Measurements from ENCODE around the gene AMDHD1. TPM values are rescaled to one million over a fixed set of nuclear protein-coding genes. Genes with fewer than 3 reads are reported as not detected.

Gene AMDHD1
- total and polyA plus RNA-seq, 2 of the 4 experiments (the other 2 are of a cell fraction): under 0.01 TPM; not detected in 1

- Histone ChIP-seq H3K79me1 (ENCODE audit: low read depth in 1 of 2, low read length in 2 of 2) (no peaks in the 10 kb centered on the region), H4K91ac (ENCODE audit: insufficient read depth, low read depth, low read length) (no peak overlapping the region), H3K4me3 (ENCODE audit: insufficient read depth, low read depth, low read length) (no peak overlapping the region), H3K4ac (ENCODE audit: low read depth, low read length) (no peak overlapping the region), H2AK9ac (replicated peaks; ENCODE audit: low read depth, low read length, poor library complexity) (no peak overlapping the region), H2BK120ac (ENCODE audit: low read depth, low read length) (no peak overlapping the region), H4K8ac (ENCODE audit: low read depth in 2 of 2, low read length in 2 of 2) (no peak overlapping the region), H3K23ac (ENCODE audit: low read depth, low read length) (no peak overlapping the region), H2BK15ac (ENCODE audit: low read depth, low read length) (no peak overlapping the region), H3K9me1 (ENCODE audit: insufficient read depth, low read length) (no peaks in the 10 kb centered on the region), H3K9ac (ENCODE audit: low read depth, low read length) (no peak overlapping the region), H2AK5ac (ENCODE audit: low read depth, low read length) (no peak overlapping the region), H3K9me3 (ENCODE audit: control insufficient read depth, insufficient read depth, low read length) (no peaks in the 10 kb centered on the region), H3K14ac (replicated peaks; ENCODE audit: low read depth, low read length) (no peak overlapping the region), H3K27ac (ENCODE audit: insufficient read depth, low read length) (no peak overlapping the region), H2BK5ac (ENCODE audit: low read depth, low read length, poor library complexity, severe bottlenecking) (no peak overlapping the region), H2BK20ac (ENCODE audit: low read depth, low read length) (no peak overlapping the region), H3K36me3 (ENCODE audit: control insufficient read depth, insufficient read depth, low read length) (no peaks in the 10 kb centered on the region), H4K5ac (ENCODE audit: low read depth, low read length) (no peak overlapping the region), H4K20me1 (ENCODE audit: insufficient read depth, low read length) (no peaks in the 10 kb centered on the region), H3K4me1 (ENCODE audit: control insufficient read depth, insufficient read depth, low read length) (no peaks in the 10 kb centered on the region), H3K27me3 (ENCODE audit: control insufficient read depth, insufficient read depth, low read length) (peaks cover 5% of the 10 kb centered on the region), H3K4me2 (ENCODE audit: low read depth, low read length) (no peak overlapping the region), H3K56ac (ENCODE audit: extremely low read depth, insufficient read depth, low read length) (no peak overlapping the region), H2AFZ (replicated peaks; ENCODE audit: low read length, poor library complexity) (no peak overlapping the region), H3K18ac (ENCODE audit: low read depth, low read length) (no peak overlapping the region)
- ATAC-seq (ENCODE audit: low read depth) (no peak), DNase-seq (no peak)
- no TSS peak for BruUV-seq (replicated peaks)
- intact Hi-C loops (cut with micrococcal nuclease) (no loop called here), in situ Hi-C loops (cut with MboI; ENCODE audit: low sequenced_read_pairs) (no loop called here), dilution Hi-C loops (cut with HindIII; ENCODE audit: low sequenced_read_pairs, unreplicated experiment) (no loop called here)
- TF ChIP-seq SMC3 (IDR thresholded peaks at IDR 0.05; ENCODE audit: low read depth, low read length) (no peak), FOS (IDR thresholded peaks at IDR 0.05; ENCODE audit: low read depth, low read length) (no peak)
- TF ChIP-seq, protein P1, sequence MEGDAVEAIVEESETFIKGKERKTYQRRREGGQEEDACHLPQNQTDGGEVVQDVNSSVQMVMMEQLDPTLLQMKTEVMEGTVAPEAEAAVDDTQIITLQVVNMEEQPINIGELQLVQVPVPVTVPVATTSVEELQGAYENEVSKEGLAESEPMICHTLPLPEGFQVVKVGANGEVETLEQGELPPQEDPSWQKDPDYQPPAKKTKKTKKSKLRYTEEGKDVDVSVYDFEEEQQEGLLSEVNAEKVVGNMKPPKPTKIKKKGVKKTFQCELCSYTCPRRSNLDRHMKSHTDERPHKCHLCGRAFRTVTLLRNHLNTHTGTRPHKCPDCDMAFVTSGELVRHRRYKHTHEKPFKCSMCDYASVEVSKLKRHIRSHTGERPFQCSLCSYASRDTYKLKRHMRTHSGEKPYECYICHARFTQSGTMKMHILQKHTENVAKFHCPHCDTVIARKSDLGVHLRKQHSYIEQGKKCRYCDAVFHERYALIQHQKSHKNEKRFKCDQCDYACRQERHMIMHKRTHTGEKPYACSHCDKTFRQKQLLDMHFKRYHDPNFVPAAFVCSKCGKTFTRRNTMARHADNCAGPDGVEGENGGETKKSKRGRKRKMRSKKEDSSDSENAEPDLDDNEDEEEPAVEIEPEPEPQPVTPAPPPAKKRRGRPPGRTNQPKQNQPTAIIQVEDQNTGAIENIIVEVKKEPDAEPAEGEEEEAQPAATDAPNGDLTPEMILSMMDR (conservative IDR thresholded peaks at IDR 0.05; ENCODE audit: low read depth, low read length): no peak
- CTCF ChIA-PET: no interaction called here
- POLR2A ChIA-PET (ENCODE audit: unreplicated experiment): no interaction called here
- WGBS, 2 experiments (ENCODE audit: extremely low coverage in 2 of 2, insufficient read length in 1 of 2): no CpG with 5 or more reads among the region's 5 CpGs
Measured at GRCh38 chr12:95980437-95980836, 37.3 kb downstream of the AMDHD1 start.
